NOMO-1 treated with DMSO at 0.1 percent for 48 hours (cell line): ENCODE results near the gene REXO5.
"Not testable (repeated sequence)": the region's sequence is repeated elsewhere in the genome, so short reads cannot be mapped to it uniquely, and the experiment has no call there.

Experiments
- DNase-seq: peaks from one replicate; lab custom pipeline; 2025; ENCODE audit not compliant: unreplicated experiment; lab: John Stamatoyannopoulos, UW

The REXO5 gene

GRCh38 chr16:20801278-20801677, 5.0 kb upstream of the REXO5 start:
- DNase-seq, result no peak

DNA sequence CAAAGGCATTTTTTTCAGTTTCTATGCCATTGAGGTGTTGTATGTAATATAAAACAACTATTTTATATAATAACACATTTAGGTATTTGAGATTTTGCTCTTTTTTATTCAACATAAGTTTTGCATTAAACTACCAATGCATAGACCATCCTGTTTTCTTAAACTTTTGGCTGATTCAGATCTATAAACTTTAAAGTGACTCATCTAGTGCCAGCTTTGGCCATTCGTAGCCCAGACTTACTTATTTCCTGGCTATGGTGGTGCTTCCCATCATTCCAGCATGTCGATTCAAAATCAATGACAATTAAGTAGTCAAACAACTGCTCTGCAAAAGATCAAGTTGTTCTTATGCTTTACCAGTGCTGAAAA, 3.2 kb upstream of the REXO5 start:
- DNase-seq, result no peak

DNA sequence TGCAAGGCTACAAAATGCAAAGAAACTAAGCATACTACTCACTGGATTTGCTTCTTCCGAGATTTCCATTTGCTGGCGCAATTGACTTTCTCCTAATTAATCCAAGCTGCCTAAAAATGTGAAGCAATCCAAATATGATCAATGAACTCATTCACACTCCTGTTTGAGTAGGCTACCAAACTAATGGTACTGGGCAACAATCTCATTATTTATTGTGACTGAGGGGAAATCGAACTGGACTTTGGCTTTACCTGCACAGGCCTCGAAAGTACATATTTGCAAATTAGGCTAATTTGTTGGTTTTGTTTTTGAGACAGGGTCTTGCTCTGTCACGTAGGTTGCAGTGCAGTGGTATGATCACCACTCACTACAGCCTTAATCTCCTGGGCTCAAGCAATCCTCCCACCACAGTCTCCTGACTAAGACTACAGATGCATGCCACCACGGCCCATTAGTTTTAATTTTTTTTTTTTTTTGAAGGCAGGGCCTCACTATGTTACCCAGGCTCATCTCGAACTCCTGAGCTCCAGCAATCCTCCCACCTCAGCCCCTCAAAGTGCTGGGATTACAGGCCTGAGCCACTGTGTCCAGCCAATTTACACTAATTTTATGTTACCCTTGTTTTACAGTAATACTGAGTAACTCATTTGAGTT, 2.6 kb upstream of the REXO5 start:
- DNase-seq, result no peak

GRCh38 chr16:20805684-20806167, 601 bp upstream of the REXO5 start:
- not testable (repeated sequence) for DNase-seq

DNA sequence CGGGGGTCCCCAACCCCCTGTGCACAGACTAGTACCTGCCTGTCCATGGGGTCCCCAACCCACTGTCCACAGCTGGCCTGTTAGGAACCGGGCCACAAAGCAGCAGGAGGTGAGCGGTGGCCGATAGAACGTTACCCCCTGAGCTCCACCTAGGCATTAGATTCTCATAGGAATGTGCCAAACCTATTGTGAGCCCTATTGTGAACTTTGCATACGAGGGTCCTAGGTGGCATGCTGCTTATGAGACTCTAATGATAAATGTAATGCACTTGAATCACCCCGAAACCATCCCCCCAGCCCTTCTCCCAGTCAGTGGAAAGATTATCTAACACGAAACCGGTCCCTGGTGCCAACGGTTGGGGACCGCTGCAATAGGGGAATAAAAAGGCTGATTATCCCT, 1.5 kb downstream of the REXO5 start:
- no peak for DNase-seq

GRCh38 chr16:20811889-20812439, 5.6 kb downstream of the REXO5 start:
- DNase-seq, result no peak

GRCh38 chr16:20812510-20812909, 6.2 kb downstream of the REXO5 start:
- DNase-seq, result no peak

- no peak for DNase-seq
Observed at GRCh38 chr16:20814784-20815183, 8.5 kb downstream of the REXO5 start.

DNA sequence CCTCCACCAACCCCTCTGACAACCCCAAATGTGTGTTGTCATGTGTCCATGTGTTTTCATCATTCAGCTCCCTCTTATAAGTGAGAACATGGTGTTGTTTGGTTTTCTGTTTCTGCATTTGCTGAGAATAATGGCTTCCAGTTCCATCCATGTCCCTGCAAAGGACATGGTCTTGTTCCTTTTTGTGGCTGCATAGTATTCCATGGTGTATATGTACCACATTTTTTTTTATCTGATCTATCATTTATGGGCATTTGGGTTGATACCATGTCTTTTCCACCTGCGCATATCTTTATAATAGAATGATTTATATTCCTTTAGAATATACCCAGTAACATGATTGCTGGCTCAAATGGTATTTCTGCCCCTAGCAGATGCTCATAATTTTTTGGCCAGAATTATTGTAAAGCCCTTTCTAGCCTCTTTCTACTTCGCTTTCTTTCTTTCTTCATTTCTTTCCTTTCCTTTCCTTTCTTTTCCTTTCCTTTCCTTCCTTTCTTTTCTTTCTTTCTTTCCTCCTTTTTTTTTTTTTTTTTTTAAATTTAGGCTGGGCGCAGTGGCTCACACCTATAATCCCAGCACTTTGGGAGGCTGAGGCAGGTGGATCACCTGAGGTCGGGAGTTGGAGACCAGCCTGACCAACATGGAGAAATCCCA, 12.7 kb downstream of the REXO5 start:
- no peak for DNase-seq

DNA sequence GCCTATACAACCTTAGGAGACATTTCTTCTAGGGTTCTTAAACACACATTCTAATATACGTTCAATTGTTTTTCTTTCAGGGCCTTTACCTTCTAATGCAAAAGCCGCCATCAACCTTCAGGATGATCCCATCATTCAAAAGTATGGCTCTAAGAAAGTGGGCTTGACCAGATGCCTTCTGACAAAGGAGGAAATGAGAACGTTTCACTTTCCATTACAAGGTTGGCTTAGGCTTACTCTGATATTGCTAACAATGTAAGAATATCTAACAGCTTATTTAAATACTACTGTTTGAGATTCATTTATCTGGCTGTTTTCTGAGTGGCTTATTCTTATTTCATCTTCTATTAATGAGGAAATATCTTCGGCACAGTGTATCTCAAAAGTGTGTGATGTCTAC, 15.4 kb downstream of the REXO5 start:
- DNase-seq, result no peak

- DNase-seq, result peak; percentile 30
Observed at GRCh38 chr16:20822521-20823325, 16.4 kb downstream of the REXO5 start.

DNA sequence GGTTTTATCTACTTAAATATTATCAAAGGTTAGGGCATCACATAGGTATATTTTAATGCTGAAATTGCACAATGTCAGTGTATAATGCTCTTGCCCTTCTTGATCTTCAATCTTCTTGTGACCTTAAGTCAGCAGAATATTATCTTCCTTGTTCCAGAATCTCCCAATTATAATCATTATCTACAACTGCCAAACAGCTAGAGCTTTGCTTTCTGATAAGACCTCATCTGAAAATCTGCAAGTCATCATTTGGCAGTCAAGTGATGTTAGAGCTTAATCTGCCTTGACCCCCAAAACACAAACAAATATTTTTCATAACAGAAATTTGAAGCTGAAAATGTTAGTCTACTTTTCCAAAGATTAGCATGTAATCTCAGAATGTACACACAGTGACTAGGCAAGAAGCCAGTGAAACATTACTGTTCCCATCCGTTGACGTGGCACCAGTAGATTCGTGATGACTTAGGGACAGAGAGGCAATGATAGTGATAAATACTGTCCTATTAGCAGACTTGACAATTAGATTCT, 19.8 kb downstream of the REXO5 start:
- DNase-seq, result no peak

DNA sequence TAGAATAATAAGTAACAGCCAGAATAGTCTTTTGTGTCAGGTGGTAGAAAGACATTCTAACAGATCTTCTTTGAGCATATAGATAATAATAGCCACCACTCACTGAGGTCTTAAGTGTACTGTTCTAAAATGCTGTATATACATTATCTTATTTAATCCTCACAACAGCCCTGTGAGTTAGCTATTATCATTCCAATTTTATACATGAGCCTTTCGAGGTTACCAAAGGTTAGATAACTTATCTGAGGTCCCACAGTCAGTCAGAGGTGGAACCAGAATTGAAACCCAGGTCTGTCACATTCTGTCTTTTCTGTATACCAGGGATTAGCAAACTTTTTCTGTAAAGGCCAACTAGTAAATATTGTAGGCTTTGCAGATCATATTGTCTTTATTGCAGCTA, 23.2 kb downstream of the REXO5 start:
- no peak for DNase-seq

DNA sequence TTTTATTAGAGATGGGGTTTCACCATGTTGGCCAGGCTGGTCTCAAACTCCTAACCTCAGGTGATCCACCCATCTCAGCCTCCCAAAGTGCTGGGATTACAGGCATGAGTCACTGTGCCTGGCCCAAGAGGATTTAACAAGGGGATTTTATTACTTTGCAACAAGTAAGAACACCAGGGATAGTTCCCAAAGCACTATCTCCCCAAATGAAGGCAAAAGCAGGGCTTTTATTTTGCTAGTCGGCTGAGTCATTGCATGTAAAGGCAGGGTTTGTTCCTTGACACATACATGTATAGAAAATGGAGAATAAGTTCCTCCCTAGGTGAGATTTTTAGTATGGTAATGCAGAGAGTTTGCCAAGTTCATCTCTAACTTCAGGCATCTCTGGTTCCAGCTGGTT, 24.0 kb downstream of the REXO5 start:
- DNase-seq, result no peak

DNA sequence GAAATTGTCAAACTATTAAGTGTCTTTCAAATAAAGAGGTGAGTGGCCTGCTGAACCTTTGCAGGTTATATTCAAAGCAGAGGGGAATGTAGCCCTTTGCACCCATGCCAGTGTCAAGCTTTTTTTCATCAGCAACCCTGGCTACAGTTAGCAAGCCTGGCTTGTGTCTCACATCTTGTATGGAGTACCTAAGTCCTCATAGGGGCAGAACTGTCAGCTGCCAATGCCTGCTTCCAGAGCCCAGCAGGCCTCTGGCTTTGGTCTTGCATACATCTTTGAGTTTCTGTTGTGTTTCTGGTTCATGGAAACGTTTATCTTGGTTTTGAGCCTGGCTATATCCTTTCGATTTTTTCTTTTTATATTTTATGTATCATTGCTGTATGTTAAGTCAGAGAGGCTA, 26.8 kb downstream of the REXO5 start:
- DNase-seq, result no peak

- peak; percentile 51 for DNase-seq
Observed at GRCh38 chr16:20838240-20838639, 31.9 kb downstream of the REXO5 start.

- DNase-seq, result no peak
Observed at GRCh38 chr16:20839504-20839903, 33.2 kb downstream of the REXO5 start.

DNA sequence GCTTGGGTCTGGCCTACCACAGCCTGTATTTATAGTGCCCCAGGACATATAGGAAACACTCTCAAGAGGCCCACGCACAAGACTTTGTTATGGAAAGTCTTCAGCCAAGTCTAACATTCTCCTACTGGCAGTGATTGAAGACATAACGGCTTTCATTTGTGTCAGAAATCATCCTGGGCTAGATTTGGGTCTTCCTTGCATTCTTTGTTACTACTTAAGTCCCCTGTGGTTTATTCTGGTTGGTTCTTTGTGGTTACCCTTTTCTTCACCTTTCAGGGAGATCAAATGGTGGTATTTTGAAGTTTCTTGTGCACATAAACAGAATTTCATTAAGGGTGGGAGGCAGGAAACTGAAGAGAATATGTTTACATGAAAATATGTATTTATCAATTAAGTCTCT, 37.7 kb downstream of the REXO5 start:
- no peak for DNase-seq

DNA sequence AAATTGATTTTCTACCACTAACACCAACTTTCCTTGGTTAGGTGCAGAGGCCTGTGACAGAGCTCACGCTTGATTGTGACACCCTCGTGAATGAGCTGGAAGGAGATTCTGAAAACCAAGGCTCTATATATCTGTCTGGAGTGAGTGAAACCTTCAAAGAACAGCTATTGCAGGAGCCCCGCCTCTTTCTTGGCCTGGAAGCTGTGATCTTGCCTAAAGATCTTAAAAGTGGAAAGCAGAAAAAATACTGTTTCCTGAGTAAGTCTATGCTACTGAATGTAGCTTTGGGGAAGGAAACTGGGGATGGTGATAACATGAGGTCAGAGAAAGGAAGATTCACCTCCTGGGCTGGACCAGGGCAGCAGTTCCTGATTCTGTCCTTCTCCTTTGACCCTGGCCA, 38.3 kb downstream of the REXO5 start:
- no peak for DNase-seq

- no peak for DNase-seq
Observed at GRCh38 chr16:20846030-20846429, 39.7 kb downstream of the REXO5 start.

- DNase-seq, result no peak
Observed at GRCh38 chr16:20846551-20846950, 40.2 kb downstream of the REXO5 start.

DNA sequence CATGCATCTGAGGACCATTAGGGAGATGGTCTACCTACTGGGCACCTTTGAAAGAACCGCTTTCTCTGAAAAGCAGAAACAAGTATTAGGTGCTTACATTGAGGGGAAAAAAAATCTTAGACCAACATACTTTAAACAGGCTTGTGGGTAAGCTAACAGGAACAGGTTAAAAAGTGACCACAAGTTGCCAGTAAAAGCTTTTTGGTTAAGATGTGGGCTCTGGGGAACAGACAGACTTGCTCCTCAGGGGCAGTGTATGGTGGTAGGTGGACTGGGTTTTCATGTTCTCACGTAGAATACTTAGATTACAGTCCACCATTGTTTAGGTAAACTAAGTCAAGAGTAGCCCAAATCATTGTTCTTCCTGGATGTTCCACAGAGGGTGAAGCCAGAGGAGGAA, 41.2 kb downstream of the REXO5 start:
- no peak for DNase-seq
